ENCODE results near the gene ATP6V1G2. TPM values are rescaled to one million over a fixed set of nuclear protein-coding genes. Genes with fewer than 3 reads are reported as not detected.
A peak's percentile ranks its signal among the peaks of the same experiment; 100 is the strongest.

Gene ATP6V1G2
- total and polyA plus RNA-seq, 2 experiments from 2014 or later, result 2.4 to 2.7 TPM

GRCh38 chr6:31559606-31559957 is 13.2 kb upstream of the ATP6V1G2 start:
- H3K27ac ChIP-seq (ENCODE audit: low read depth), result no peak overlapping the region
- H4K20me1 ChIP-seq (replicated peaks; ENCODE audit: insufficient read depth), result no peaks in the 10 kb centered on the region
- no peaks in the 10 kb centered on the region for H3K27me3 ChIP-seq (ENCODE audit: insufficient read depth)
- Mint-ChIP-seq H3K27me3 (ENCODE audit: insufficient read depth, low read depth, poor library complexity) (peaks cover 3% of the 10 kb centered on the region), H3K9me3 (no peaks in the 10 kb centered on the region; the same call in 2 of the 3 replicates), H3K36me3 (ENCODE audit: low read depth) (peaks cover 25% of the 10 kb centered on the region), H3K4me3 (no peak overlapping the region; the same call in 2 of the 3 replicates), H3K4me1 (peaks cover 18% of the 10 kb centered on the region), H3K27ac (peak overlapping the region; percentile 76; the same call in 1 of the 2 replicates)
- H3K36me3 ChIP-seq (ENCODE audit: insufficient read depth), result no peaks in the 10 kb centered on the region
- H3K9me2 ChIP-seq (ENCODE audit: insufficient read depth), result no peaks in the 10 kb centered on the region
- peaks cover 3% of the 10 kb centered on the region; the same call in 1 of the 2 replicates for H3K4me1 ChIP-seq (ENCODE audit: insufficient read depth)
- TF ChIP-seq POLR2AphosphoS5 (IDR thresholded peaks at IDR 0.05; ENCODE audit: low read depth) (no peak), CTCF (conservative IDR thresholded peaks at IDR 0.05; ENCODE audit: low read depth in 2 of 2) (no peak), ETS1 (IDR thresholded peaks at IDR 0.05) (no peak), NANOG (IDR thresholded peaks at IDR 0.05; ENCODE audit: borderline replicate concordance) (no peak), CREB1 (CRISPR knock-in tag; IDR thresholded peaks at IDR 0.05; ENCODE audit: low read depth) (no peak), STAT1 (IDR thresholded peaks at IDR 0.05; ENCODE audit: unreplicated experiment) (no peak), EZH2phosphoT487 (IDR thresholded peaks at IDR 0.05; ENCODE audit: unreplicated experiment) (no peak), REST (IDR thresholded peaks at IDR 0.05; ENCODE audit: unreplicated experiment) (no peak), EZH2 (IDR thresholded peaks at IDR 0.05; ENCODE audit: low read depth, unreplicated experiment) (no peak), JUNB (IDR thresholded peaks at IDR 0.05; ENCODE audit: unreplicated experiment) (no peak), ZNF331 (CRISPR knock-in tag; IDR thresholded peaks at IDR 0.05; ENCODE audit: low read depth) (no peak), ZNF114 (CRISPR knock-in tag; IDR thresholded peaks at IDR 0.05) (no peak), ZNF462 (CRISPR knock-in tag; IDR thresholded peaks at IDR 0.05) (no peak)
- H3F3A ChIP-seq (replicated peaks; ENCODE audit: low read depth), result 0 out of 2 replicates have a peak, but pooled peaks cover 2% of the 10 kb centered on the region
- no peak for ATAC-seq
- DNase-seq (ENCODE audit: low spot score), result no peak
- no peaks in the 10 kb centered on the region for H3K79me2 ChIP-seq (replicated peaks; ENCODE audit: insufficient read depth)
- no peak overlapping the region for H3K4me3 ChIP-seq
- no peak overlapping the region for H2AFZ ChIP-seq
- no peak overlapping the region for H3K4me2 ChIP-seq

All from GM23338 (cell line).